ENCODE results near the gene RAB40C. TPM values are rescaled to one million over a fixed set of nuclear protein-coding genes. Genes with fewer than 3 reads are reported as not detected.
A peak's percentile ranks its signal among the peaks of the same experiment; 100 is the strongest.

RAB40C gene
- total RNA-seq, 1 experiment from 2014 or later: 19.9 TPM

GRCh38 chr16:565419-566330 lies 24.2 kb upstream of the RAB40C start:
- Histone ChIP-seq H3K27me3 (replicated peaks; ENCODE audit: insufficient read depth, low read depth, low read length, poor library complexity) (peaks cover 21% of the 10 kb centered on the region), H3K4me3 (ENCODE audit: low read depth, low read length, poor library complexity, severe bottlenecking) (no peak overlapping the region), H3K27ac (ENCODE audit: low read depth, low read length, poor library complexity, severe bottlenecking) (no peak overlapping the region), H3K9me3 (ENCODE audit: low read depth, low read length, poor library complexity, severe bottlenecking) (no peaks in the 10 kb centered on the region), H3K4me1 (ENCODE audit: insufficient read depth, low read length, poor library complexity, severe bottlenecking) (peaks cover 11% of the 10 kb centered on the region), H3K36me3 (ENCODE audit: insufficient read depth, low read length, poor library complexity, severe bottlenecking) (no peaks in the 10 kb centered on the region)
- no TSS peak for BruUV-seq (replicated peaks)
- DNase-seq (ENCODE audit: low spot score): no peak
- TF ChIP-seq EZH2 (IDR thresholded peaks at IDR 0.05; ENCODE audit: borderline replicate concordance, low read depth, low read length, poor library complexity, severe bottlenecking) (no peak), CTCF (conservative IDR thresholded peaks at IDR 0.05; ENCODE audit: low read depth, low read length) (no peak)
- ChIA-PET CTCF (no interaction called here), POLR2A (ENCODE audit: low non-redundant PET) (no interaction called here)
- intact Hi-C loops (cut with micrococcal nuclease; ENCODE audit: unreplicated experiment): no loop called here

GRCh38 chr16:566475-567372 lies 23.1 kb upstream of the RAB40C start, which contains the start of gene NHLRC4:
Gene NHLRC4, plus strand, starts transcription at chr16:567005. Its CDS starts 1,043 bp downstream, at chr16:568048.
- H3K4me1 ChIP-seq (ENCODE audit: insufficient read depth, low read length, poor library complexity, severe bottlenecking): peaks cover 11% of the 10 kb centered on the region
- CTCF ChIA-PET: no interaction called here
- no peak within 1 kb of the TSS for H3K4me3 ChIP-seq (ENCODE audit: low read depth, low read length, poor library complexity, severe bottlenecking)
- peaks cover 10% of the 10 kb centered on the region for H3K27me3 ChIP-seq (replicated peaks; ENCODE audit: insufficient read depth, low read depth, low read length, poor library complexity)
- peak within 1 kb of the TSS; percentile 50 for H3K27ac ChIP-seq (ENCODE audit: low read depth, low read length, poor library complexity, severe bottlenecking)
- no peaks in the 10 kb centered on the region for H3K36me3 ChIP-seq (ENCODE audit: insufficient read depth, low read length, poor library complexity, severe bottlenecking)
- no peak for TF ChIP-seq EZH2 (IDR thresholded peaks at IDR 0.05; ENCODE audit: borderline replicate concordance, low read depth, low read length, poor library complexity, severe bottlenecking)
- no peak for TF ChIP-seq CTCF (conservative IDR thresholded peaks at IDR 0.05; ENCODE audit: low read depth, low read length)
- H3K9me3 ChIP-seq (ENCODE audit: low read depth, low read length, poor library complexity, severe bottlenecking): no peaks in the 10 kb centered on the region
- POLR2A ChIA-PET (ENCODE audit: low non-redundant PET): interaction anchor here (0.6 kb wide), 1 partner anchor 287 kb away, joined by 4 read pairs; no protein-coding TSS in a partner anchor
- intact Hi-C loops (cut with micrococcal nuclease; ENCODE audit: unreplicated experiment): no loop called here
- DNase-seq (ENCODE audit: low spot score): peak; percentile 63
- no TSS peak for BruUV-seq (replicated peaks)

GRCh38 chr16:567373-568256 lies 22.3 kb upstream of the RAB40C start:
- no peaks in the 10 kb centered on the region for H3K9me3 ChIP-seq (ENCODE audit: low read depth, low read length, poor library complexity, severe bottlenecking)
- TF ChIP-seq CTCF (conservative IDR thresholded peaks at IDR 0.05; ENCODE audit: low read depth, low read length) (no peak), EZH2 (IDR thresholded peaks at IDR 0.05; ENCODE audit: borderline replicate concordance, low read depth, low read length, poor library complexity, severe bottlenecking) (no peak)
- ChIA-PET CTCF (no interaction called here), POLR2A (ENCODE audit: low non-redundant PET) (interaction anchor here (0.6 kb wide), 1 partner anchor 288 kb away, joined by 4 read pairs; no protein-coding TSS in a partner anchor)
- BruUV-seq (replicated peaks): no TSS peak
- H3K4me3 ChIP-seq (ENCODE audit: low read depth, low read length, poor library complexity, severe bottlenecking): no peak overlapping the region
- intact Hi-C loops (cut with micrococcal nuclease; ENCODE audit: unreplicated experiment): no loop called here
- no peak for DNase-seq (ENCODE audit: low spot score)
- H3K36me3 ChIP-seq (ENCODE audit: insufficient read depth, low read length, poor library complexity, severe bottlenecking): no peaks in the 10 kb centered on the region
- H3K27ac ChIP-seq (ENCODE audit: low read depth, low read length, poor library complexity, severe bottlenecking): peak overlapping the region; percentile 50
- peaks cover 1% of the 10 kb centered on the region for H3K27me3 ChIP-seq (replicated peaks; ENCODE audit: insufficient read depth, low read depth, low read length, poor library complexity)
- H3K4me1 ChIP-seq (ENCODE audit: insufficient read depth, low read length, poor library complexity, severe bottlenecking): peaks cover 11% of the 10 kb centered on the region
